ENCODE data around the gene RPH3AL. TPM values are rescaled to one million over a fixed set of nuclear protein-coding genes. Genes with fewer than 3 reads are reported as not detected.

The RPH3AL gene
- total and polyA plus RNA-seq, 10 of the 15 experiments (the other 5 are each of a cell fraction or from before 2014, with no cell fraction given): 0.04 to 1.2 (median 0.47) TPM; not detected in 2

- no peak overlapping the region for H3K4me3 ChIP-seq
- intact Hi-C loops (cut with micrococcal nuclease; ENCODE audit: unreplicated experiment): no loop called here
- H3K9ac ChIP-seq (ENCODE audit: control insufficient read depth, insufficient read depth, low read length): no peak overlapping the region
- no peak for ATAC-seq
- SMC1A ChIA-PET (ENCODE audit: uncharacterized antibody, unreplicated experiment): no interaction called here
- no TSS peak for BruUV-seq (replicated peaks)
- no peak overlapping the region for H3K4me2 ChIP-seq (ENCODE audit: control insufficient read depth, insufficient read depth)
- TF ChIP-seq KLF5 (IDR thresholded peaks at IDR 0.05; ENCODE audit: partially characterized antibody) (no peak), ATF2 (IDR thresholded peaks at IDR 0.05; ENCODE audit: low read length) (no peak), SP1 (IDR thresholded peaks at IDR 0.05; ENCODE audit: low read depth, low read length) (no peak), ZBED1 (IDR thresholded peaks at IDR 0.05; ENCODE audit: borderline replicate concordance) (no peak), PBX3 (IDR thresholded peaks at IDR 0.05; ENCODE audit: insufficient replicate concordance, low read depth, low read length) (no peak), SUPT20H (IDR thresholded peaks at IDR 0.05; ENCODE audit: borderline replicate concordance, control insufficient read depth, low read depth, low read length) (no peak), EGR1 (IDR thresholded peaks at IDR 0.05; ENCODE audit: borderline replicate concordance in 1 of 2, low read depth in 2 of 2, low read length in 2 of 2) (no peak), YY1 (IDR thresholded peaks at IDR 0.05; ENCODE audit: low read depth, low read length) (no peak), HSF1 (IDR thresholded peaks at IDR 0.05; ENCODE audit: low read depth, low read length) (no peak), CBX5 (IDR thresholded peaks at IDR 0.05; ENCODE audit: low read depth) (no peak), SRF (IDR thresholded peaks at IDR 0.05; ENCODE audit: low read depth in 2 of 2, low read length in 2 of 2) (no peak), POLR2AphosphoS2 (IDR thresholded peaks at IDR 0.05; ENCODE audit: low read depth, low read length) (no peak), ETV6 (conservative IDR thresholded peaks at IDR 0.05 in 1 of 2, IDR thresholded peaks at IDR 0.05 in 1 of 2; ENCODE audit: borderline replicate concordance in 1 of 2, low read depth in 1 of 2) (no peak), EZH2 (IDR thresholded peaks at IDR 0.05; ENCODE audit: borderline replicate concordance, control insufficient read depth, low read depth, low read length) (no peak), NR2C1 (IDR thresholded peaks at IDR 0.05) (no peak), IKZF2 (IDR thresholded peaks at IDR 0.05) (no peak)
- H4K20me1 ChIP-seq (ENCODE audit: control insufficient read depth, insufficient read depth): no peaks in the 10 kb centered on the region; the same call in 1 of the 2 replicates
- H3K9me3 ChIP-seq (replicated peaks; ENCODE audit: control insufficient read depth, insufficient read depth, low read length): no peaks in the 10 kb centered on the region
- RAD21 ChIA-PET (ENCODE audit: unreplicated experiment): no interaction called here
- WGBS (ENCODE audit: insufficient coverage, insufficient replicate concordance, low lambda C conversion rate, missing lambda C conversion rate): 0% methylated on average over 8 of the region's 8 CpGs
- peaks cover 2 to 10% of the 10 kb centered on the region in 2 experiments; a peak in 2 of 4 replicates for H3K27me3 ChIP-seq (replicated peaks in 1 of 2; ENCODE audit: control insufficient read depth in 2 of 2, insufficient read depth in 2 of 2, low read length in 1 of 2)
- H2AFZ ChIP-seq (ENCODE audit: control insufficient read depth, low read depth, low read length): no peak overlapping the region
- no peak for DNase-seq (ENCODE audit: low read depth, low spot score)
- POLR2A ChIA-PET: no interaction called here
- in situ Hi-C loops (cut with MboI): no loop called here
- FAIRE-seq: no peak
- no peak overlapping the region for H3K27ac ChIP-seq (ENCODE audit: control insufficient read depth, insufficient read depth)
- H3K36me3 ChIP-seq (ENCODE audit: control insufficient read depth in 2 of 2, insufficient read depth in 2 of 2, low read length in 1 of 2): no peaks in the 10 kb centered on the region
- H3K79me2 ChIP-seq (ENCODE audit: control insufficient read depth, insufficient read depth, low read length): no peaks in the 10 kb centered on the region
- CTCF ChIA-PET: interaction anchor here (1.0 kb wide), 1 partner anchor 34 kb away, joined by 4 read pairs; no protein-coding TSS in a partner anchor
- H3K4me1 ChIP-seq (ENCODE audit: control insufficient read depth, insufficient read depth, low read length): no peaks in the 10 kb centered on the region
Observed at GRCh38 chr17:199191-199604, 153.4 kb downstream of the RPH3AL start.
